ENCODE results near the gene IFI16.

DNA sequence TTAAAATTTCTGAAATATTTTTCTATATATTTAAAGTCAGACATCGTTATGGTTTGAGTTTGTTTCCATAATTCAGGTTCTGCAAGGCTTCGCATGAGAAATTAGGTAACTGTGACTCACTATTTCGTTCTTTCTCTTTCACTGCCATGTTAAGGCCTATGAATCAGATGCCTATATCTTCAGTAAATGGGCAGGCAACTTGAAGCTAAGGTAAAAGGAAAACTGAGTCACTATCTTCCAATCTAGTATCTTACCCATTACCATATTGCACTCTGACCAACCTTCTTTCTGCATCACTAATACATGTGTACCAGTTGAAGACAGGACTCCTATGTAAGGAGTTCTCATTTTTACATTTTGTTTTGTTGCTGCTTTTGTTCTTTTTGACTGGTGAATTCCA is 40.5 kb upstream of the IFI16 start:
- TF ChIP-seq CTCF (CRISPR knock-in tag; IDR thresholded peaks at IDR 0.05) (no peak), ZNF512 (CRISPR knock-in tag; IDR thresholded peaks at IDR 0.05) (no peak), SIN3B (IDR thresholded peaks at IDR 0.05; ENCODE audit: low read length) (no peak), HOXD1 (CRISPR knock-in tag; IDR thresholded peaks at IDR 0.05) (no peak), TAF1 (CRISPR knock-in tag; IDR thresholded peaks at IDR 0.05) (no peak), ZNF784 (CRISPR knock-in tag; IDR thresholded peaks at IDR 0.05; ENCODE audit: borderline replicate concordance) (no peak), MYNN (CRISPR knock-in tag; IDR thresholded peaks at IDR 0.05; ENCODE audit: low read depth) (no peak), ZNF83 (CRISPR knock-in tag; IDR thresholded peaks at IDR 0.05; ENCODE audit: borderline replicate concordance) (no peak)

Data from HepG2 (cell line).